Measurements from ENCODE around the gene AKAP13. TPM values are rescaled to one million over a fixed set of nuclear protein-coding genes. Genes with fewer than 3 reads are reported as not detected.

The AKAP13 gene
- total and polyA plus RNA-seq, 2 of the 8 experiments (the other 6 are each of a cell fraction or from before 2014, with no cell fraction given) = 14.0 to 46.2 TPM

DNA sequence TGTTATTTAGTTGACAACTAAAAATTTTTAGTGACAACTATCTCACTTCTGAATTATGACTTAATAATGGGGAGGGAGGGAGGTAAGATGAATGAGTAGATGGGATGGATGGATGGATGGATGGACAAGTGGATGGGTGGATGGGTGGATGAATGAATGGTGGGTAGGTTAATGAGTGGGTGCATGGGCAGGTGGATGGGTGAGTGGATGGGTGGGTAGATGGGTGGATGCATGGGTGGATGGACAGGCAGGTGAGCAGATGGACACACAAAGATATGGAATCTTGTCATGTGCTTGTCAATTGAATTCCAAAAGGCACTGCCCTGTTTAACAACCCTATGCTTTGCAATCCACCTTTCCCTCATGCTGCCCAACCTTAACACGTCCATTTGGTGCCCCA lies 372.9 kb downstream of the AKAP13 start:
- H2BK15ac ChIP-seq (ENCODE audit: low read length) = no peak overlapping the region
- H4K91ac ChIP-seq (replicated peaks; ENCODE audit: insufficient read length, low read length) = peak overlapping the region; percentile 0
- H3K56ac ChIP-seq (replicated peaks; ENCODE audit: insufficient read length, low read depth, low read length) = no peak overlapping the region
- no peak for FAIRE-seq
- H3K79me2 ChIP-seq (ENCODE audit: control insufficient read depth in 1 of 2, insufficient read depth in 2 of 2, low read length in 2 of 2) = no peaks in the 10 kb centered on the region
- no peaks in the 10 kb centered on the region for H3K9me3 ChIP-seq (ENCODE audit: insufficient read depth in 2 of 2, low read depth in 1 of 2, low read length in 1 of 2)
- H3K4me2 ChIP-seq (ENCODE audit: insufficient read depth in 1 of 2, low read depth in 2 of 2, low read length in 2 of 2) = no peak overlapping the region
- peaks cover 0 to 4% of the 10 kb centered on the region in 2 experiments for H4K20me1 ChIP-seq (replicated peaks in 1 of 2; ENCODE audit: control insufficient read depth in 1 of 2, insufficient read depth in 2 of 2, low read length in 2 of 2)
- no peak overlapping the region for H4K5ac ChIP-seq (ENCODE audit: insufficient read length, low read depth, low read length)
- no peak overlapping the region for H3K14ac ChIP-seq (ENCODE audit: insufficient read length)
- TF ChIP-seq CREB1 (IDR thresholded peaks at IDR 0.05) = no peak
- no peak overlapping the region for H3K4ac ChIP-seq (replicated peaks; ENCODE audit: insufficient read length, low read depth, low read length)
- H3K36me3 ChIP-seq (ENCODE audit: control insufficient read depth in 2 of 4, insufficient read depth in 4 of 4, low read length in 3 of 4) = peaks cover 0 to 7% (median 0%) of the 10 kb centered on the region in 4 experiments; a peak in 1 of 8 replicates
- 0 out of 2 replicates have a peak overlapping the region, but pooled peaks have one; percentile 71 for H2BK5ac ChIP-seq (ENCODE audit: low read depth, low read length)
- no peak overlapping the region for H3K9ac ChIP-seq (replicated peaks in 1 of 4; ENCODE audit: extremely low read depth in 1 of 4, low read depth in 3 of 4, low read length in 3 of 4)
- H3K4me1 ChIP-seq (replicated peaks in 1 of 4; ENCODE audit: control insufficient read depth in 3 of 4, insufficient read depth in 4 of 4, low read length in 3 of 4) = peaks cover 6 to 43% (median 31%) of the 10 kb centered on the region in 4 experiments
- ChIA-PET POLR2A (ENCODE audit: partially characterized antibody) (no interaction called here), CTCF (ENCODE audit: partially characterized antibody) (interaction anchor here (1.1 to 1.6 kb wide), 2 partner anchors 38 to 87 kb away, joined by 3 to 7 read pairs; no protein-coding TSS in a partner anchor)
- H3K27ac ChIP-seq (ENCODE audit: low read depth, low read length) = no peak overlapping the region
- H3K27me3 ChIP-seq (replicated peaks in 1 of 4; ENCODE audit: control insufficient read depth in 3 of 4, extremely low read depth in 1 of 4, insufficient read depth in 3 of 4, low read length in 3 of 4) = no peaks in the 10 kb centered on the region
- no peak overlapping the region for H3K4me3 ChIP-seq (ENCODE audit: extremely low read depth in 1 of 4, insufficient read depth in 2 of 4, low read depth in 3 of 4, low read length in 4 of 4)
- WGBS, 2 experiments (ENCODE audit: extremely low coverage in 1 of 2, insufficient coverage in 1 of 2, insufficient read length in 1 of 2, insufficient replicate concordance in 2 of 2, low coverage in 1 of 2, low lambda C conversion rate in 2 of 2, missing lambda C conversion rate in 1 of 2) = 64% methylated on average over 1 of the region's 1 CpG; no CpG with 5 or more reads in 1 of the 2 experiments
- no peak overlapping the region for H4K8ac ChIP-seq (ENCODE audit: extremely low read depth, insufficient read depth, low read length)
- H2AK5ac ChIP-seq (ENCODE audit: low read depth, low read length) = no peak overlapping the region
- no peak overlapping the region for H3K23ac ChIP-seq (ENCODE audit: insufficient read length)
- no peak for DNase-seq (ENCODE audit: low read depth in 1 of 2, low spot score in 2 of 2)
- no peak overlapping the region for H3K18ac ChIP-seq (ENCODE audit: extremely low read depth, low read length)
- no peak overlapping the region for H2AFZ ChIP-seq (ENCODE audit: low read length)
- H2BK120ac ChIP-seq (replicated peaks; ENCODE audit: low read depth, low read length) = no peak overlapping the region
- no peak overlapping the region; the same call in 1 of the 2 replicates for H2BK12ac ChIP-seq (ENCODE audit: low read depth, low read length)
- H3K79me1 ChIP-seq (ENCODE audit: low read depth, low read length) = peaks cover 3% of the 10 kb centered on the region
- no peak overlapping the region for H2BK20ac ChIP-seq (ENCODE audit: low read length)
- H3K23me2 ChIP-seq (ENCODE audit: low read depth, low read length) = peaks cover 2% of the 10 kb centered on the region; the same call in 1 of the 2 replicates

All from H1 (cell line).